ENCODE data around the gene ARMH2.
"Not testable (repeated sequence)": the region's sequence is repeated elsewhere in the genome, so short reads cannot be mapped to it uniquely, and the experiment has no call there.

Gene ARMH2

DNA sequence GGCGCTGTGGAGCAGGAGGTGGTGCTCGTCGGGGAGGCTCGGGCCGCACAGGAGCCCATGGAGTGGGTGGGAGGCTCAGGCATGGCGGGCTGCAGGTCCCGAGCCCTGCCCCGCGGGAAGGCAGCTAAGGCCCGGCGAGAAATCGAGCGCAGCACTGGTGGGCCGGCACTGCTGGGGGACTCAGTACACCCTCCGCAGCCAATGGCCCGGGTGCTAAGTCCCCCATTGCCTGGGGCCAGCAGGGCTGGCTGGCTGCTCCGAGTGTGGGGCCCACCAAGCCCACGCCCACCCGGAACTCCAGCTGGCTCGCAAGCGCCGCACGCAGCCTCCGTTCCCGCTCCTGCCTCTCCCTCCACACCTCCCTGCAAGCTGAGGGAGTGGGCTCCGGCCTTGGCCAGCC is 32.7 kb downstream of the ARMH2 start:
- not testable (repeated sequence) for H3K27ac ChIP-seq (ENCODE audit: low read depth, low read length); H3K9ac ChIP-seq (ENCODE audit: low read depth in 1 of 2, low read length in 2 of 2); H3K4me1 ChIP-seq (ENCODE audit: control insufficient read depth in 1 of 2, insufficient read depth in 2 of 2, low read length in 2 of 2); H3K4me3 ChIP-seq (ENCODE audit: low read depth in 1 of 2, low read length in 2 of 2); H3K27me3 ChIP-seq (ENCODE audit: control insufficient read depth in 1 of 2, insufficient read depth in 2 of 2, low read length in 2 of 2); H3K9me3 ChIP-seq (ENCODE audit: control insufficient read depth in 1 of 2, low read length in 2 of 2); H3K36me3 ChIP-seq (ENCODE audit: control insufficient read depth in 1 of 2, insufficient read depth in 2 of 2, low read length in 2 of 2)

DNA sequence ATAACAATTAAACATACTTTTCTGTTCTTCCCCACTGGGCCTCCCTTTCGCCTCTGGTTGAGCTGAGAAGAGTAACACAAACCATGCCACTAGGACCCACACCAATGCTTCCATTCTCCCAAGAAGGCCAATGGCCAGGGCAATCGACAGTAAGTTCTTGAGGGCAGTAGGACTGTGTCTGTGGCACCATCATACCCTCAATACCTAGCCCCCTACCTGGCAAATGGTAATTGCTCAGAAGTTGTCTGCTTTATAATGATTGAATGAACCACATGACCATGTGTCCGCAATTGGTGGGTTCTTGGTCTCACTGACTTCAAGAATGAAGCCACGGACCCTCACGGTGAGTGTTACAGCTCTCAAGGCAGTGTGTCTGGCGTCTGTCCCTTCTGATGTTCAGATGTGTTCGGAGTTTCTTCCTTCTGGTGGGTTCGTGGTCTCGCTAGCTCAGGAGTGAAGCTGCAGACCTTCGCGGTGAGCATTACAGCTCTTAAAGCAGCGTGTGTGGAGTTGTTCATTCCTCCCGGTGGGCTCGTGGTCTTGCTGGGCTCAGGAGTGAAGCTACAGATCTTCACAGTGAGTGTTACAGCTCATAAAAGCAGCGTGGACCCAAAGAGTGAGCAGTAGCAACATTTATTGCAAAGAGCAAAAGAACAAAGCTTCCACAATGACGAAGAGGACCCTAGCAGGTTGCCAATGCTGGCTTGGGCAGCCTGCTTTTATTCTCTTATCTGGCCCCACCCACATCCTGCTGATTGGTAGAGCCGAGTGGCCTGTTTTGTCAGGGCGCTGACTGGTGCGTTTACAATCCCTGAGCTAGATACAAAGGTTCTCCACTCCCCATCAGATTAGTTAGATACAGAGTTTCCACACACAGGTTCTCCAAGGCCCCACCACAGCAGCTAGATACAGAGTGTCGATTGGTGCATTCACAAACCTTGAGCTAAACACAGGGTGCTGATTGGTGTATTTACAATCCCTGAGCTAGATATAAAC is 33.6 kb downstream of the ARMH2 start:
- not testable (repeated sequence) for H3K27me3 ChIP-seq (ENCODE audit: control insufficient read depth in 1 of 2, insufficient read depth in 2 of 2, low read length in 2 of 2); H3K4me1 ChIP-seq (ENCODE audit: control insufficient read depth in 1 of 2, insufficient read depth in 2 of 2, low read length in 2 of 2); H3K36me3 ChIP-seq (ENCODE audit: control insufficient read depth in 1 of 2, insufficient read depth in 2 of 2, low read length in 2 of 2); H3K9me3 ChIP-seq (ENCODE audit: control insufficient read depth in 1 of 2, low read length in 2 of 2); H3K9ac ChIP-seq (ENCODE audit: low read depth in 1 of 2, low read length in 2 of 2); H3K27ac ChIP-seq (ENCODE audit: low read depth, low read length); H3K4me3 ChIP-seq (ENCODE audit: low read depth in 1 of 2, low read length in 2 of 2)

DNA sequence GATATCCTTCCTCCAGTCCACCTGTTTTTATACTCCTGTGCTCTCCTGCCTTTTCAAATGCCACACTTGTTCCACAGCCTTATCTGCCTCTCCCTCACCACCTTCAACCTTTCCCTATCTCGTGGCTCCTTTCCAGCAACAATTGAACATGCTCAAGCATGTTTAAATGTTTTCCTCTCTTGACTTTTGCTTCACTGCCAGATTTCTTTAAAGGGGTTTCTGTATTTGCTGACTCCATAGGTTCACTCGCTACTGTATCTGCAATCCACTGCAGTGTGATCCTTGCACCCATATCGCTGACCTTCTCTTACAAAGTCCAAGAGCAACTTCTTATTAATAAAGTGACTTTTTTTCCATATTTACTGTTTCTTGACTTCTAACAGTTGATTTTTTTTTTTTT is 35.1 kb downstream of the ARMH2 start:
- Histone ChIP-seq H3K27ac (ENCODE audit: low read depth, low read length) (no peak overlapping the region), H3K4me3 (ENCODE audit: low read depth in 1 of 2, low read length in 2 of 2) (no peak overlapping the region), H3K9ac (ENCODE audit: low read depth in 1 of 2, low read length in 2 of 2) (no peak overlapping the region), H3K9me3 (ENCODE audit: control insufficient read depth in 1 of 2, low read length in 2 of 2) (no peaks in the 10 kb centered on the region), H3K27me3 (ENCODE audit: control insufficient read depth in 1 of 2, insufficient read depth in 2 of 2, low read length in 2 of 2) (no peaks in the 10 kb centered on the region), H3K36me3 (ENCODE audit: control insufficient read depth in 1 of 2, insufficient read depth in 2 of 2, low read length in 2 of 2) (no peaks in the 10 kb centered on the region), H3K4me1 (ENCODE audit: control insufficient read depth in 1 of 2, insufficient read depth in 2 of 2, low read length in 2 of 2) (peaks cover 7 to 10% of the 10 kb centered on the region in 2 donors)

DNA sequence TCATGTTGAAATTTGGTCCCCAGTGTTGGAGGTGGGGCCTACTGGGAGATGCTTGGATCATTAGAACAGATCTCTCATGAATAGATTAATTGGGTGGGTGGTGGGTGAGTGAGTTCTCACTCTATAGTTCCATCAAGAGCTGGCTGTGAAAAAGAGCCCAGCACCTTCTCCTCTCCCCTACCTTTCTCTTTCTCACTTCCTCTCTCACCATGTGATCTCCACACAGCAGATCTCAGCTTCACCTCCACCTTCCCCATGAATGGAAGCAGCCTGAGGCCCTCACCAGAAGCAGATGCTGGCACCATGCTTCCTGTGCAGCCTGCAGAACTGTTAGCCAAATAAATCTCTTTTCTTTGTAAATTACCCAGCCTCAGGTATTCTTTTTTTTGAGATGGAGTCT is 36.9 kb downstream of the ARMH2 start:
- H3K9me3 ChIP-seq (ENCODE audit: control insufficient read depth in 1 of 2, low read length in 2 of 2), result no peaks in the 10 kb centered on the region
- H3K27me3 ChIP-seq (ENCODE audit: control insufficient read depth in 1 of 2, insufficient read depth in 2 of 2, low read length in 2 of 2), result no peaks in the 10 kb centered on the region
- no peaks in the 10 kb centered on the region for H3K36me3 ChIP-seq (ENCODE audit: control insufficient read depth in 1 of 2, insufficient read depth in 2 of 2, low read length in 2 of 2)
- H3K4me3 ChIP-seq (ENCODE audit: low read depth in 1 of 2, low read length in 2 of 2), result no peak overlapping the region
- no peak overlapping the region for H3K27ac ChIP-seq (ENCODE audit: low read depth, low read length)
- peaks cover 7 to 10% of the 10 kb centered on the region in 2 donors for H3K4me1 ChIP-seq (ENCODE audit: control insufficient read depth in 1 of 2, insufficient read depth in 2 of 2, low read length in 2 of 2)
- no peak overlapping the region for H3K9ac ChIP-seq (ENCODE audit: low read depth in 1 of 2, low read length in 2 of 2)

DNA sequence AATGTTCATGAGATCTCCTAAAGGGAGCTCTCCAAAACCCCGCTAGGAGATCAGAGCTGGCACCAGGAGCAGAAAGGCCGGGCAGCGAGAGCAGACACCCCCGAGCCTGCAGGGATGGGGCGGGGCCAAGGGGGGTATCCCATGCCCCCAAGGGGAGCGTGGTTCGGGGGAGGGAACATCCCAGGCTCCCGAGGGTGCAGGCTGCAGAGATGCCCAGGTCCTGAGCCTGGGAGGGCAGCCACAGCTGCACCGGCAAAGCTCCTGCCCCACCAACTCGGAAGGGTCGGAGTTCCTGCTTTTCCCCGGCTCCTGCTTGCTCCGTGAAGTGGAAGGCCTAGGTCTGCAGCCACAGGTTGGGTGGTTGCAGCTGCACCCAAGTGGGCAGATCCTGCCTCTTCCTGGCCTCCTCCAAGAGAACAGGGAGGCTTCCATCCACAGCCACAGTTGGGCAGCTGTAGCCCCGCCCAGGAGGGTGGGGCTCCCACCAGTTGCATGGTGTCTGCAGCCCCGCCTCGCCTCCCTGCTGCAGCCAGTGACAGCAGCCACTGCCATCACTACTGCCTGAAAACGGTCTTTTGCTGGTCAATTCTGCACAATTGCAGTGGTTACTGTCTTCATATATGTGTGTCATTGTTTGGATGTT is 37.4 kb downstream of the ARMH2 start:
- H3K9ac ChIP-seq (ENCODE audit: low read depth in 1 of 2, low read length in 2 of 2), result no peak overlapping the region
- no peaks in the 10 kb centered on the region for H3K36me3 ChIP-seq (ENCODE audit: control insufficient read depth in 1 of 2, insufficient read depth in 2 of 2, low read length in 2 of 2)
- no peaks in the 10 kb centered on the region for H3K27me3 ChIP-seq (ENCODE audit: control insufficient read depth in 1 of 2, insufficient read depth in 2 of 2, low read length in 2 of 2)
- H3K4me1 ChIP-seq (ENCODE audit: control insufficient read depth in 1 of 2, insufficient read depth in 2 of 2, low read length in 2 of 2), result peaks cover 7 to 10% of the 10 kb centered on the region in 2 donors
- no peak overlapping the region for H3K27ac ChIP-seq (ENCODE audit: low read depth, low read length)
- no peak overlapping the region for H3K4me3 ChIP-seq (ENCODE audit: low read depth in 1 of 2, low read length in 2 of 2)
- H3K9me3 ChIP-seq (ENCODE audit: control insufficient read depth in 1 of 2, low read length in 2 of 2), result no peaks in the 10 kb centered on the region

DNA sequence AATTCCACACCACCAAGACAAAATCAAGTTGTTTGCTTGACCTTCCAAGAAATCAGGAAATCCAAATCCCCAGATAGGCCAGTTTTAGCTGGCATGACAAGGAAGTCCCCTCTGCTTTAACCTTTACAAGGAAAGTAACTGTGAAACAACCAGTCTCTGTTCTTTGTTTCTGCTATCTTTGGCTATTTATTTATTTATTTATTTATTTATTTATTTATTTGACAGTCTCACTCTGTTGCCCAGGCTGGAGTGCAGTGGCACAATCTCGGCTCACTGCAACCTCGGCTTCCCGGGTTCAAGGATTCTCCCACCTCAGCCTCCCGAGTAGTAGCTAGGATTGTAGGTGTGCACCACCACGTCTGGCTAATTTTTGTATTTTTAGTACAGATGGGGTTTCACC is 38.5 kb downstream of the ARMH2 start:
- Histone ChIP-seq H3K27ac (ENCODE audit: low read depth, low read length) (no peak overlapping the region), H3K36me3 (ENCODE audit: control insufficient read depth in 1 of 2, insufficient read depth in 2 of 2, low read length in 2 of 2) (no peaks in the 10 kb centered on the region), H3K4me3 (ENCODE audit: low read depth in 1 of 2, low read length in 2 of 2) (no peak overlapping the region), H3K9ac (ENCODE audit: low read depth in 1 of 2, low read length in 2 of 2) (no peak overlapping the region), H3K9me3 (ENCODE audit: control insufficient read depth in 1 of 2, low read length in 2 of 2) (no peaks in the 10 kb centered on the region), H3K4me1 (ENCODE audit: control insufficient read depth in 1 of 2, insufficient read depth in 2 of 2, low read length in 2 of 2) (peaks cover 7 to 10% of the 10 kb centered on the region in 2 donors), H3K27me3 (ENCODE audit: control insufficient read depth in 1 of 2, insufficient read depth in 2 of 2, low read length in 2 of 2) (no peaks in the 10 kb centered on the region)

DNA sequence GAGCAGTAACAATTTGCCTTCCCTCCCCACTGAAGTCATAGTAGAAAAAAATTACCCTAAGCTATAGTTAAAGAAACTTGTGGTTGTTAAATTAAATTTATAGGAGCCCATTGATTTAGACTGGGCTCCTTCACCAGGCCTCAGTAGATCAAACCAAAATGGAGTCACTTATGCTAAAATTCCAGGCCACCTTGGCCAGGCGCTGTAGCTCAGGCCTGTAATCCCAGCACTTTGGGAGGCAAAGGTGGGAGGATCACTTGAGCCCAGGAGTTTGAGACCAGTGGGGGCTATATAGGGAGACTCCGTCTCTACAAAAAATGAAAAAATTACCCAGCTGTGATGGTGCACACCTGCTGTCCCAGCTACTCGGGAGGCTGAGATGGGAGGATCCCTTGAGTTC is 39.0 kb downstream of the ARMH2 start:
- Histone ChIP-seq H3K27ac (ENCODE audit: low read depth, low read length) (no peak overlapping the region), H3K9me3 (ENCODE audit: control insufficient read depth in 1 of 2, low read length in 2 of 2) (no peaks in the 10 kb centered on the region), H3K4me3 (ENCODE audit: low read depth in 1 of 2, low read length in 2 of 2) (no peak overlapping the region), H3K36me3 (ENCODE audit: control insufficient read depth in 1 of 2, insufficient read depth in 2 of 2, low read length in 2 of 2) (no peaks in the 10 kb centered on the region), H3K4me1 (ENCODE audit: control insufficient read depth in 1 of 2, insufficient read depth in 2 of 2, low read length in 2 of 2) (peaks cover 7% of the 10 kb centered on the region in 2 donors), H3K9ac (ENCODE audit: low read depth in 1 of 2, low read length in 2 of 2) (no peak overlapping the region), H3K27me3 (ENCODE audit: control insufficient read depth in 1 of 2, insufficient read depth in 2 of 2, low read length in 2 of 2) (no peaks in the 10 kb centered on the region)

DNA sequence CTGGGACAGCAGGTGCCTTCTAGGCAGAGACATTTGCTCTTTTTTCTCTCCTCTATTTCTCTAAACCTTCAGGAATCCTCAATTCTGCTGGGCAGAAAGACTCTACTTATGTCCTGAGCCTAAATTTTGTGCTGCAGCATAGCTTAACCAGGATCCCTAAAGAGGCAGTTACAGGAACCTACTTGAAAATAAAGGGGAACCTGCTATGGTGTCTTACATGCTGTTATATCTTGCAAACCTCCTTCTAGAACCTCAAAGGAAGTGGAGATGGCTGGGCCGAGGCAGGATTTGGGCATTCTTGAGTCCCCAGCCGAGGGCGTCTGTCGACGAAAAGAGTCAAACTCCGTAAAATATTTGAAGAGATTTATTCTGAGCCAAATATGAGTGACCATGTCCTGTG is 41.1 kb downstream of the ARMH2 start:
- no peaks in the 10 kb centered on the region for H3K36me3 ChIP-seq (ENCODE audit: control insufficient read depth in 1 of 2, insufficient read depth in 2 of 2, low read length in 2 of 2)
- no peak overlapping the region for H3K27ac ChIP-seq (ENCODE audit: low read depth, low read length)
- H3K9ac ChIP-seq (ENCODE audit: low read depth in 1 of 2, low read length in 2 of 2), result no peak overlapping the region
- H3K4me1 ChIP-seq (ENCODE audit: control insufficient read depth in 1 of 2, insufficient read depth in 2 of 2, low read length in 2 of 2), result peaks cover 0 to 5% of the 10 kb centered on the region in 2 donors
- no peaks in the 10 kb centered on the region for H3K9me3 ChIP-seq (ENCODE audit: control insufficient read depth in 1 of 2, low read length in 2 of 2)
- H3K27me3 ChIP-seq (ENCODE audit: control insufficient read depth in 1 of 2, insufficient read depth in 2 of 2, low read length in 2 of 2), result no peaks in the 10 kb centered on the region
- no peak overlapping the region for H3K4me3 ChIP-seq (ENCODE audit: low read depth in 1 of 2, low read length in 2 of 2)

DNA sequence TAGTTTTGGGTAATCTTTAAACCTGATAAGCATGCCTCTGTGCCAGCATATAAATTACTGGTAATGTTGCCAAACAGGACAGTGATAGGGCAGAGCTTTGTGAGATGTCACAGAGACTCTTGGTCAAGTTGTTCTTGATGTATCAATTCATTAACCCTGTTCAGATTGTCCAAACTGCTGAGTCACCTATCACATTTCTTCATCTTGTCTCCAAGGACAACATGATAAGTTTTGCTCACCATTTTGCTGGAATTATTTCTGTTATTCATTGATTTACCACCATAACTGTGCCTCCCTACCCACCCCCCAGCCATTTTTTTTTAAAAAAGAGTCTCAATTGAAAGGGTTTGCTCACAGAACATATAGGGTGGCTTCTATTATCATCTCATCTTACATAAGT is 43.4 kb downstream of the ARMH2 start:
- Histone ChIP-seq H3K4me1 (ENCODE audit: control insufficient read depth in 1 of 2, insufficient read depth in 2 of 2, low read length in 2 of 2) (peaks cover 0 to 5% of the 10 kb centered on the region in 2 donors), H3K4me3 (ENCODE audit: low read depth in 1 of 2, low read length in 2 of 2) (no peak overlapping the region), H3K9me3 (ENCODE audit: control insufficient read depth in 1 of 2, low read length in 2 of 2) (no peaks in the 10 kb centered on the region)

DNA sequence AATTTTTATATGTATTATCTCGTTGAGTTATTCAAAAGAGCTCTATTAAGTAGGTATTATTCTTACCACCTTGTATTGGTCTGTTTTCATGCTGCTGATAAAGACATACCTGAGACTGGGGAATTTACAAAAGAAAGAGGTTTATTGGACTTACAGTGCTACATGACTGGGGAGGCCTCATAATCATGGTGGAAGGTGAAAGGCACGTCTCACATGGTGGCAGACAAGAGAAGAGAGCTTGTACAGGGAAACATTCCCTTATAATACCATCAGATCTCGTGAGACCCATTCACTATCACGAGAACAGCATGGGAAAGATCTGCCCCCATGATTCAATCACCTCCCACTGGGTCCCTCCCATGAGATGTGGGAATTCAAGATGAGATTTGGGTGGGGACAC is 44.3 kb downstream of the ARMH2 start:
- not testable (repeated sequence) for H3K4me3 ChIP-seq (ENCODE audit: low read depth in 1 of 2, low read length in 2 of 2); H3K36me3 ChIP-seq (ENCODE audit: control insufficient read depth in 1 of 2, insufficient read depth in 2 of 2, low read length in 2 of 2); H3K27ac ChIP-seq (ENCODE audit: low read depth, low read length); H3K27me3 ChIP-seq (ENCODE audit: control insufficient read depth in 1 of 2, insufficient read depth in 2 of 2, low read length in 2 of 2); H3K9ac ChIP-seq (ENCODE audit: low read depth in 1 of 2, low read length in 2 of 2); H3K4me1 ChIP-seq (ENCODE audit: control insufficient read depth in 1 of 2, insufficient read depth in 2 of 2, low read length in 2 of 2); H3K9me3 ChIP-seq (ENCODE audit: control insufficient read depth in 1 of 2, low read length in 2 of 2)

More for the DNA sequence above, 43.4 kb downstream of the ARMH2 start:
- no peaks in the 10 kb centered on the region for H3K27me3 ChIP-seq (ENCODE audit: control insufficient read depth in 1 of 2, insufficient read depth in 2 of 2, low read length in 2 of 2)
- H3K27ac ChIP-seq (ENCODE audit: low read depth, low read length), result no peak overlapping the region
- H3K9ac ChIP-seq (ENCODE audit: low read depth in 1 of 2, low read length in 2 of 2), result no peak overlapping the region
- no peaks in the 10 kb centered on the region for H3K36me3 ChIP-seq (ENCODE audit: control insufficient read depth in 1 of 2, insufficient read depth in 2 of 2, low read length in 2 of 2)
